Urothelium cell line (cell line): ENCODE results near the gene PPP1R1B.

ENCODE experiments used
- DNase-seq: peaks from one replicate; pipeline ENCODE4 v3.0.0; 2011; ENCODE audit warnings: low spot score, mixed read lengths
- FAIRE-seq: peaks from 2 replicates; lab custom pipeline; 2011; peaks lifted over from hg19 to GRCh38; lab: Jason Lieb, UNC

PPP1R1B gene

DNA sequence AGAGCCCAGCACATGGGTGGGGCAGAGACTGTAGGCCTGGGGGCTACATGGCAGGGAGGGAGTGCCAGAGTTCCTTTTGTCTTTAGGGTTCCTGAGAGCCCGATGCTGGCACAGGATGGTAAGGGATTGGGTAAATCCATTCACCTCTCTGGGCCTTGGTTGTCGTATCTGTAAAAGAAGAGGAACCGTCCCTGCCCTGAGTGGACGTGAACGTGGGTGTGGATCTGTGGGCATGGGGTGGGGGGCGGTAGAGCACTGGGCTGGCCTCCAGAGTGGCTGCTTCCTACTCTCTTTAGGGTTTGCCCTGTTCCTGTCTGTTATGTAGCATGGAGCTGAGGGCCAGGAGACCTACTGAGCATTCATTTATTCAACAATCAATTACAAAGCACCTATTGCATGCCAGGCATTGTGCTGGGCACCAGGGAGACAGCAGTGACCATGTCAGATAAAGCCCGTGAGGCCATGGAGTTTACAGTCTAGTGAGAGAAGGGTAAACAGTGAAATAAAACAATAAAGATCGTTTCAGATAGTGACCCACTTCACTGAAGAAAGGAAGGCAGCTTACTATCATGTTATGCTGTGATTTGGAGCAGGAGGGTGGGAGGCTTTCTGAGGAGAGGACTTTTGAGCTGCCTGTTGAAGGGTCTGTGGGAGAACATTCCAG, 25.3 kb downstream of the PPP1R1B start:
- no peak for FAIRE-seq

DNA sequence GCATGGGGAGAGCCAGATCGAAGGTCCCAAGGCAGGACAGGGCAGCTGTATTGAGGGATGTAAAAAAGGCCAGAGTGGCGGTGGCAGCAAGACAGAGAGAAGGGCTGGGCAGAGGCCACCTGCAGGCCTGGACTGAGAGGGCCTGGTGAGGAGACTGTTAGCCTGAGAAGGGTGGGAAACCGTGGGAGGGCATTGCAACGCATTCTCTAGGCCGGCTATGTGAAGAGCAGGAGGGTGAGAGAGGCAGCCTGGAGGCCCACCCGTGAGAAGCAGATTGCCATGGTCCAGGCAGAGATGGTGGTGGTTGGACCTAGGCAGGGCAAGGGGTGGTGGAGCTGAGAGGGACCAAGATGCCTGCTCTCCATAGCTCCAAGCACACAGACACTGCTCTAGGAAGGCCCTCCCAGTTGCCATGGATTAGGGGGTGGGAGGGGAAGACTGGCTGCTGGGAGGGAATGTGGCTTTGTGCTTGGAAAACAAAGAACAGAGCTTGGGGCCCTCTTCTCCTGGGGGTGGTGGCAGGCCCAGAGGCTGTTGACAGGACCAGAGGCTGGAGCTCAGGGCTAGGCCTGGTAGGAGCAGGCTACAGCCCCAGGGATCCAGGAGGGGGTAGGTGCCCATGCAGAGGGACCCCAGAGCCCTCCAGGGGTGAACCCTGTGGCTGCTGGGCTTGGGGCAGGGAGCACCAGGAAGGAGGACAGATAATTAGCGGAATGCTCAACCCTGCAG, 26.0 kb downstream of the PPP1R1B start:
- no peak for DNase-seq
- FAIRE-seq = no peak

More for the DNA sequence above, 25.3 kb downstream of the PPP1R1B start:
- DNase-seq = no peak

DNA sequence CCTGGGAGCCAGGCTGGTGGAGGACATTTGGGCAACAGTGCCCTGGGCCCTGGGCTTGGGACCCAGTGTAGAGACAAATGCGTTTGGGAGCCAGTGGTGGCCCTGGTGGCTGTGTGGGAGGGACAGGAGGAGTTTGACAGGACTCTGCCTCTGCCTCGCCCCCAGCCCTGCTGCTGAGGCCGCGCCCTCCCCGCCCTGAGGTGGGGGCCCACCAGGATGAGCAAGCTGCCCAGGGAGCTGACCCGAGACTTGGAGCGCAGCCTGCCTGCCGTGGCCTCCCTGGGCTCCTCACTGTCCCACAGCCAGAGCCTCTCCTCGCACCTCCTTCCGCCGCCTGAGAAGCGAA, 26.5 kb downstream of the PPP1R1B start:
- DNase-seq (no peak), FAIRE-seq (no peak)

DNA sequence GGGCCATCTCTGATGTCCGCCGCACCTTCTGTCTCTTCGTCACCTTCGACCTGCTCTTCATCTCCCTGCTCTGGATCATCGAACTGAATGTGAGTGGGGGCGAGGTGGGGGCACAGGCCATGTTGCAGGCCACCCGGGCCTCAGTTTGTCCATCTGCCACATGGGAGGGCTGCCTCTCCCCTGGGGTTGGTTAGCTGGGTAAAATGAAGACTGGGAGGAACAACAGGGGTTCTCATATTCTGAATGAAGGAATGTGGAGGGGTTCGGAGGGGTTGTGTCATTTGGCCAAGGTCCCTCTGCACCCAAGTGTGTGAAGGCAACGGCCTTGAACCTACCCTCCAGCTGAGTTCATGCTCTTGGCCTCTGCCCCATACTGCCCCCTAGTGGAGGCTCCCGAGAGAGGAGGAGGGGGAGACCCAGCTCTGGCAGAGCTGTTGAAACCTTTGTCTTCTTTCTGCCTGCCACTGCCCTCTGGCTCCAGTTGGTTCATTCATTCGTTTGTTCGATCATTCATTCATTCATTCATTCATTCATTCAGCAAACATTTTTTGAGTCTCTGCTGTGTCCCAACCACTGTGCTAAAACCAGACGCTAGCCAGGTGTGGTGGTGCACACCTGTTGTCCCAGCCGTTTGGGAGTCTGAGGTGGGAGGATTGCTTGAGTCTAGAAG, 27.0 kb downstream of the PPP1R1B start:
- peak; percentile 80 for DNase-seq
- peak; percentile 20 for FAIRE-seq

DNA sequence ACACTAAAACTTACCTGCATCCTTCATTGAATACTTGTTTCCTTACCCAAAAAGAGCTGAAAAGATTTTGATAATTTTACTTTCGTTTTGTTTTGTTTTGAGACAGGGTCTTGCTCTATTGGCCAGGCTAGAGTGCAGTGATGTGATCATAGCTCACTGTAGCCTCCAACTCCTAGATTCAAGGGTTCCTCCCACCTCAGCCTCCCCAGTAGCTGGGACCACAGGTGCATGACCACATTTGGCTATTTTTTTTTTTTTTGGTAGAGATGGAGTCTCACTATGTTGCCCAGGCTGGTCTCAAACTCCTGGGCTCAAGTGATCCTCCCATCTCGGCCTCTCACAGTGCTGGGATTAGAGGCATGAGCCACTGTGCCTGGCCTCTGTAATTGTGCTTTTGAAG, 28.4 kb downstream of the PPP1R1B start:
- no peak for DNase-seq
- FAIRE-seq = no peak

DNA sequence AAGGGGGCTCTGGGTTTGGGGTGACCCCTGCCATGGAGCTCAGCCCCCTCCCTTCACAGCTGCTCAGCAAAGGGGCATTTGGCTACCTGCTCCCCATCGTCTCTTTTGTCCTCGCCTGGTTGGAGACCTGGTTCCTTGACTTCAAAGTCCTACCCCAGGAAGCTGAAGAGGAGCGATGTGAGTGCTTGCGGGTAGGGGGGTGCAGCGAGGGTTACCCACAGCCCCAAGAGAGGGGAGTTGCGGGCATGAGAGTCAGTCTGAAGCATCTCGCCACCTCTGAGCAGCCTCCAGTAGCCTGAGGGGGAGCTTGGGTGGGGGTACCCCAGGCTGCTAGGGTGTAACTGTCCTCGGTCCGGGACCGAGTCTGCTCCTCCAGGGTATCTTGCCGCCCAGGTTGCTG, 31.6 kb downstream of the PPP1R1B start:
- no peak for DNase-seq
- no peak for FAIRE-seq

DNA sequence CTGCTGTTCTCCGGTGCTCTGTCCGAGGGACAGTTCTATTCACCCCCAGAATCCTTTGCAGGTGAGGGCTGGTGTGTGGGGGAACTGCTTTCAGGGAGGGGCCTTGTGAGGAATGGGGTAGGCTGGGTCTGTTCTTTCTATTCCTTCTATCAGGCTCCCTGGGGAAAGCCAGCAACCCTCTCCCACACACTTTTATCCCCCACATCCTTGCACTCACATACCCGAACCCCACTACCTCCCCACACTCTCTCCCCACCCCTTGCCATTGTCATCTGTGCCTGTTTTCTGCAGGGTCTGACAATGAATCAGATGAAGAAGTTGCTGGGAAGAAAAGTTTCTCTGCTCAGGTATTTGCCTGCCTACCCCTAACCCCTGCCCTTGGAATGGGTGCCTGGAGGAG, 32.0 kb downstream of the PPP1R1B start:
- DNase-seq = no peak
- no peak for FAIRE-seq

DNA sequence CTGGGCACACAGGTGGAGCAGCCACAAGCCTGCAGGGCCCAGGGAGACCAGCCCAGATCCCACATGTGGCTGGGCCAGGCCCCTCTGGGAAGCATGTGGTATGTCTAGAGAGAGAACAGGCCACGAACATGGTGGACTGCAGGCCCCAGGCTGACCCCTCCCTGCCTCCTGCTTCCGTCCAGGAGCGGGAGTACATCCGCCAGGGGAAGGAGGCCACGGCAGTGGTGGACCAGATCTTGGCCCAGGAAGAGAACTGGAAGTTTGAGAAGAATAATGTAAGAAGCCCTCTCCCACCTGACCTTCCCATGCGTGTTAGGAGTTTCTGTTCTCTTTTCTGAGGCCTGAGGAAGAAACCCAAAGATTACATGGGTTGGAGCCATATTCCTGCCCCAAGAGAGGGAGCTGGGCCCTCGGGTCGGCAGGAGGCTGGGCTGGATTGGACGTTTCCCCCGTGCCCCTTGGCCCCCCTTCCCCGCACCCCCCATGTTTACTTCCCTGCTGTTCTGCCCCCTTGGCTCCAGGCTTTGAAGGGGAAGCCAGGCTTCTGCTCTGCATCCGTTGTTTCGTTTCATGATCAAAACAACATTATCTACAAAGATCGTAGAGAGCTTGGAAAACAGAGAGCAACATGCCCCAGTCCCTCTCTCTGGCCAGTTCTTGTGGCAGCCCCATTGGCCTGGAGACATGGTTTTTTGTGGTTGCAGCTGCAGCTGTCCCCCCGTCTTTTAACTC, 32.7 kb downstream of the PPP1R1B start:
- DNase-seq = no peak
- no peak for FAIRE-seq

DNA sequence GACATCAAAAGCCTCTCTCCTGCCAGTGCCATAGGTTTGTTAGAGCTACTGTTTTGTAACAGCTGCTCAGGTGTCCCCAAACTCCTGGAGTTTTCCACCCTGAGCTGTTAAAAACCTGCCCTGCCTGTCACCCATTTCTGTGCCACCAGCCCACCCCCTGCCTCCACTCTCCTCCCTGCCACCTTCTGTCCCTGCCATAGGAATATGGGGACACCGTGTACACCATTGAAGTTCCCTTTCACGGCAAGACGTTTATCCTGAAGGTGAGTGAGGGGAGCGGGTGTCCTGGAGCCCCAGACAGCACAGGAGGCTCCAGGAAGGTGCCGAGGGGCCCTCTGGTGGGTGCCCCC, 33.2 kb downstream of the PPP1R1B start:
- DNase-seq = no peak
- FAIRE-seq = no peak

DNA sequence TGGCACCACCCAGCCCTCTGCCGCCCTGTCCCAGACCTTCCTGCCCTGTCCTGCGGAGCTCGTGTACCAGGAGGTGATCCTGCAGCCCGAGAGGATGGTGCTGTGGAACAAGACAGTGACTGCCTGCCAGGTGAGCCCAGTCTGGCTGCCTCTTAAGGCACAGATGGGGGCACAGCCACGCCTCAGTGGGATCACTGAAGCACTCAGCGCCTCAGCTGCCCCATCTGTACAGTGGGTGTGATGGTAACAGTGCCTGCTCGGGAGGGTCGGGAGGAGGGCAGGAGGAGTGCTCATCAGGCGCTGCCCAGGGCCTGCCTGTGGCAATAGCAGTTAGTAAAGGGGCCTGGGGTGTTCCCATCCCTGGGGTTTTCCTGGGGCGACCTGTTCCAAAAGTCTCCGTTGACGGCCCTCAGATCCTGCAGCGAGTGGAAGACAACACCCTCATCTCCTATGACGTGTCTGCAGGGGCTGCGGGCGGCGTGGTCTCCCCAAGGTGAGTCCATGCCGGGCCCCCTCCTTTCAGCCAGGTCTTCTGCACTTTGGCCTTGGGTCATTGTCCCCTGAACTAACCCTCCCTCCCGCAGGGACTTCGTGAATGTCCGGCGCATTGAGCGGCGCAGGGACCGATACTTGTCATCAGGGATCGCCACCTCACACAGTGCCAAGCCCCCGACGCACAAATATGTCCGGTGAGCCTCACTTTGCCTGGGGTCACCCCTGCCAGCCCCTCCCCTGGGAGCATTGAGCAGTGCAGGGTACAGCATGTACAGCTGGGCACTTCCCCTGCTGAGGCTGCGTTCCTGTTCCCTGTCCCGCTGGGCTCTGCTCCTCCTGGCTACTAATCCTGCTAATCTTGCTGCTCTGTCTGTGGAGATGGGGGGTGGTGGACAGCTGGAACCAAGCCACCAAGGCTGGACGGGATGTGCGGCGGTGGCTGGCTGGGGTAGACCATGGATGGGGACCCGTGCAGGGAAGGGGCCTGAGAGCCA, 33.9 kb downstream of the PPP1R1B start:
- no peak for FAIRE-seq
- no peak for DNase-seq

DNA sequence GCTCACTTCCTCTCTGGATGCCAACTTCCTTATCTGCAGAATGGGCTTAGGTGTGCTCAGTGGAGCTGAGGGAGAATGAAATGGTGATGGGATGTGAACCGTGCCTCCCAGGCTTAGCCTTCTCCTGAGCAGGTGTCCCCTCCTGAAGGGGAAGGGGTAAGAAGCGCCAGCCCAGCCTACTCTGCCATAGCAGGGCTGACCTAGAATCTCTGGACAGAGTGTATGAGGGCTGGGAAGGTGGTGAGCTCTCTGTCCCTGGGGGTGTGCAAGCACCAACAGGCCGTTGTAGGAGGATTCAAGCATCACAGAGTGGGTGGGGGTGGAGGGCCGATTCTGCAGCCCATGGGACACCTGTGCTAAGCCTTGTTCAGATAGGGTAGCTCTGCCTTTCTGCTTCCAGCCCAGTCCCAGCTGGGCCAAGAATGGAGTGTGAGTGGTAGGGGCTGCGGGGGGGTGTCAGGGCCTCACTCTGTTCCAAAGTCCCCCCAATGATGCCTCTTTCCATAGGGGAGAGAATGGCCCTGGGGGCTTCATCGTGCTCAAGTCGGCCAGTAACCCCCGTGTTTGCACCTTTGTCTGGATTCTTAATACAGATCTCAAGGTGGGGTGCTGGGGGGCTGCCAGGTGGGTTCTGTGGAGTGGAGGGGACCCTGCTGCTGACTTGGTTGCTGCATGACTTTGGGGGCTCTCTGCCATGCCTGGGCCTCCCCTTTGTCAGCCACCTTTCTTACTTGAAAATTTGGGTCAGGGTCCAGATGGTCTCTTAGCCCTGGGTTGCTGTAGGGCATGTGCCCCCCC, 35.2 kb downstream of the PPP1R1B start:
- FAIRE-seq (no peak), DNase-seq (no peak)

DNA sequence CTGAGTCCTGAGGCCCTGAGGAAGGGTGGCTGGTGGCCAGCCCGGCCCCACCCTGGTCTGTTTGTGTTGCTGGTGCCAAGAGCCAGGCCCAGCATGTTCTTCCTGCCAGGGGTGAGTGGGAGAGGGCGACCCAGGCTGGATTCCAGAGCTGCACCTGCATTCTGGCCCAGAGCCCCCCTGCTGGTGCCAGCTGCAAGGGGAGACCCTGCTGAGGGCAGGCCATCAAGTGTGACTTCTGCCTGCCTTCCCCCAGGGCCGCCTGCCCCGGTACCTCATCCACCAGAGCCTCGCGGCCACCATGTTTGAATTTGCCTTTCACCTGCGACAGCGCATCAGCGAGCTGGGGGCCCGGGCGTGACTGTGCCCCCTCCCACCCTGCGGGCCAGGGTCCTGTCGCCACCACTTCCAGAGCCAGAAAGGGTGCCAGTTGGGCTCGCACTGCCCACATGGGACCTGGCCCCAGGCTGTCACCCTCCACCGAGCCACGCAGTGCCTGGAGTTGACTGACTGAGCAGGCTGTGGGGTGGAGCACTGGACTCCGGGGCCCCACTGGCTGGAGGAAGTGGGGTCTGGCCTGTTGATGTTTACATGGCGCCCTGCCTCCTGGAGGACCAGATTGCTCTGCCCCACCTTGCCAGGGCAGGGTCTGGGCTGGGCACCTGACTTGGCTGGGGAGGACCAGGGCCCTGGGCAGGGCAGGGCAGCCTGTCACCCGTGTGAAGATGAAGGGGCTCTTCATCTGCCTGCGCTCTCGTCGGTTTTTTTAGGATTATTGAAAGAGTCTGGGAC, 36.0 kb downstream of the PPP1R1B start:
- DNase-seq (no peak), FAIRE-seq (no peak)

DNA sequence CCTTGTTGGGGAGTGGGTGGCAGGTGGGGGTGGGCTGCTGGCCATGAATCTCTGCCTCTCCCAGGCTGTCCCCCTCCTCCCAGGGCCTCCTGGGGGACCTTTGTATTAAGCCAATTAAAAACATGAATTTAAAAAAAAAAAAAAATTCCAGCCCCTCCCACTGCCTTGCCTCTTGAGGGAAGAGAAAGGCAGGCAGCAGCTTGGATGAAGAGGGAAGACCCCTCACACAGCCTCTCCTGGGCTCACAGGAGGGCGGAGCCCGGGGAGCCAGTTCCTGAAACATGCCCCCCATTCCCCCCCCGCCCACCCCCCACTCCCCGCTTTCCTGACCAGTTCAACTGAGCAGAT, 36.6 kb downstream of the PPP1R1B start:
- DNase-seq = no peak
- FAIRE-seq = no peak

DNA sequence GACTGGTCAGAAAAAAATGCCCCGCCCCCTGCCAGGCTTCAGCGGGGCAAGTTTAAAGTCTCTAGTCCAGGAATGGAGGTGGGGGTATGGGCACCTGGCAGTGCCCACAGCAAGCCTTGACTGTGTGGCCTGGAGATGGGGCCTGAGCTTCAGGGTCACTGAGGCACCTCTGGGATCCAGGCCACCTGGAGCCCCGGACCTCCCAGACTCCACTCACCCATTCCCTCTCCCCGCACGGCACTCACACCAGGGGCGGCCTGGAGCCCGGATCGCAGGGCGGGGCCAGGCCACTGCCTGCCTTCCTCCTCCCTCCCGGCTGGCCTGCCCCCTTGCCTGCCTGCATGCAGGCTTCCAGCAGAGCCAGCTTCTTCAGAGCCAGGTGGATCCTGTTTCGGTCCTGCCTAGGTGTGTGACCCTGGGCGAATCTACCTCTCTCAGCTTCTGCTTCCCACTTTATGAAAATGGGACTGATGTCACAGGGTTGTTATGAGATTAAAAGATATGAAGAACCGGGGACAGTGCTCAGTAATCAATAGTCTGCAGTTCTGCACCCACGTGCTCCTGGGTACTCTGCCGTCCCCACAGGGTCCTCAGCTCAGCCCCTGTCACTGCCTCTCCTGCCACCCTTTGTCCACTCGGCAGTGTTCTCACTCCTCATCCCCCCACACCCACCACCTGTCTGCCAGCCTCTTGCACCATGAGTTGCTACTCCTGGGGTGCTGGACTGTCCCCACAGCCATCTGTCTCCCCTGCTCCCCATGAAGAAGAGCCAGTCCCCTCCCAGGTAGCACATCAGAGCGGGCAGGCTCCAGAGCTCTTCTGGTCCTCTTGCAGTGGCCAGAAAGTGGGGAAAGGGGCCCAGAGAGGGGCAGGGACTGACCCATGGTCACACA, 37.2 kb downstream of the PPP1R1B start:
- DNase-seq (peak; percentile 50), FAIRE-seq (no peak)

DNA sequence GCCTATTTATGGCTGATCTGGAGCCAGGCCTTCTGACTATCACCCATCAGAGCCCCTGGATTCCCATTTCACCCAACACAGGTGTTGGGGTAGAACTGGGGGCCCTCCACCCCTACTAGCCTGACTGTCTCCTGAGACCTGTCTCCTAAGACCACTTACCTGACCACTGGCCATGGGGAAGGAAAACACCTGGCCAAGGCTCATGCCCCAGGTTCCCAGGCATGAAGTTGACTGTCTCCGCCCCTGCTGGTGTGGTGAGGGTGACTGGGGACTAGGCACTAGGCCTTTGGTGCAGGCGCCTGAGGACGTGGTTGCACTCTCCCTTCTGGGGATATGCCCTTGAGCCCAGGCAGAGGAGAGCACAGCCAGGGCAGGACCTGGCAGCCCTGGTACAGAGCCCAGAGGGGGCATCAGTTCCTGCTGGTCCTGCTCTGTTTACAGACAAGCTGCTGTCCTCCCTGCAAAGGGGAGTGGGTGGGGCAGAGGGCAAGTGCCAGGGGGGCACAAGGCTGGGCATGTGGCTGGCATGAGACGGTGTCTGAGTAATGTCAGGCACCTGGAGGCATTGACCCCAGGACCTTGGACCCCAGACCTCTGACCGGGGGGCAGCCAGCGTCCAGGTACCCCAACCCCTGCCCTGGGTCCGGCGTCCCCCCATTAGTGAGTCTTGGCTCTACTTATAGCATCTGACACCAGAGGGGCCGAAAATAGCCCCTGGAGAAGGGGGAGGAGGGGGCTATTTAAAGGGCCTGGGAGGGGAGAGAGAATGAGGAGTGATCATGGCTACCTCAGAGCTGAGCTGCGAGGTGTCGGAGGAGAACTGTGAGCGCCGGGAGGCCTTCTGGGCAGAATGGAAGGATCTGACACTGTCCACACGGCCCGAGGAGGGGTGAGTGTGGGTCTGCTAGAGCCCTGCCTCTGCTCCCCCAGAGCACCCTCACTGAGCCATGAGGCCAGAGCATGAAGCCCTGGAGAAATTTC, 38.1 kb downstream of the PPP1R1B start, which contains the start of gene TCAP:
TCAP (plus strand) TSS at position 769 of the 981 bp plus-strand sequence; CDS start at position 780, 11 bp downstream.
- no peak for DNase-seq
- FAIRE-seq = no peak

DNA sequence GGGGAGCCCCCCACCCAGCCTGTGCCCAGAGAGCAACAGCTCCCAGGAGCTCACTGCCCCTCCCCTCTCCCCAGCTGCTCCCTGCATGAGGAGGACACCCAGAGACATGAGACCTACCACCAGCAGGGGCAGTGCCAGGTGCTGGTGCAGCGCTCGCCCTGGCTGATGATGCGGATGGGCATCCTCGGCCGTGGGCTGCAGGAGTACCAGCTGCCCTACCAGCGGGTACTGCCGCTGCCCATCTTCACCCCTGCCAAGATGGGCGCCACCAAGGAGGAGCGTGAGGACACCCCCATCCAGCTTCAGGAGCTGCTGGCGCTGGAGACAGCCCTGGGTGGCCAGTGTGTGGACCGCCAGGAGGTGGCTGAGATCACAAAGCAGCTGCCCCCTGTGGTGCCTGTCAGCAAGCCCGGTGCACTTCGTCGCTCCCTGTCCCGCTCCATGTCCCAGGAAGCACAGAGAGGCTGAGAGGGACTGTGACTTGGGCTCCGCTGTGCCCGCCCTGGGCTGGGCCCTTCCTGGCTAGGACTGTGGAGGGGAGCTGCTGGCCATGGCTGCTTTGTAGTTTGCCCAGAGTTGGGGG, 39.0 kb downstream of the PPP1R1B start:
- FAIRE-seq (no peak), DNase-seq (no peak)
